Neutrophil (primary cell): ENCODE data around the gene SLC35A5.
A peak's percentile ranks its signal among the peaks of the same experiment; 100 is the strongest.

Experiments used
- H3K27ac ChIP-seq: fragments of 200-600 bp; sonication (generic); 2 replicates; pipeline ENCODE4 v1.5.1; 2016; ENCODE audit warnings: mild to moderate bottlenecking, moderate library complexity
- H3K27me3 ChIP-seq: fragments of 200-600 bp; sonication (generic); 2 replicates; pipeline ENCODE4 v1.6.0; 2016; ENCODE audit warnings: mild to moderate bottlenecking
- H3K36me3 ChIP-seq: fragments of 200-600 bp; sonication (generic); 2 replicates; pipeline ENCODE4 v1.5.1; 2017
- H3K4me1 ChIP-seq, 2 experiments: fragments of 200-600 bp in 1 of 2; sonication (generic) in 1 of 2; 1 replicate in 1 of 2; 2 replicates in 1 of 2; pipeline versions ENCODE4 v1.5.1 to v1.6.1; 2013 to 2016; ENCODE audit warnings: low read depth in 1 of 2, low read length in 1 of 2, mild to moderate bottlenecking in 1 of 2, moderate library complexity in 1 of 2; ENCODE audit not compliant: control insufficient read depth in 1 of 2, insufficient read depth in 1 of 2
- H3K4me3 ChIP-seq, 2 experiments: fragments of 200-600 bp in 1 of 2; sonication (generic) in 1 of 2; 1 replicate in 1 of 2; 2 replicates in 1 of 2; pipeline ENCODE4 v1.5.1; 2013 to 2016; ENCODE audit warnings: low read depth in 1 of 2, low read length in 1 of 2, mild to moderate bottlenecking in 1 of 2, moderate library complexity in 1 of 2
- H3K9me3 ChIP-seq: fragments of 200-600 bp; sonication (generic); 2 replicates; pipeline ENCODE4 v1.5.1; 2016
- CTCF ChIP-seq: fragments of 200-600 bp; sonication (generic); IDR thresholded peaks from 2 replicates; pipeline ENCODE4 v1.5.1; 2016; ENCODE audit warnings: antibody characterized with exemption

Gene SLC35A5

DNA sequence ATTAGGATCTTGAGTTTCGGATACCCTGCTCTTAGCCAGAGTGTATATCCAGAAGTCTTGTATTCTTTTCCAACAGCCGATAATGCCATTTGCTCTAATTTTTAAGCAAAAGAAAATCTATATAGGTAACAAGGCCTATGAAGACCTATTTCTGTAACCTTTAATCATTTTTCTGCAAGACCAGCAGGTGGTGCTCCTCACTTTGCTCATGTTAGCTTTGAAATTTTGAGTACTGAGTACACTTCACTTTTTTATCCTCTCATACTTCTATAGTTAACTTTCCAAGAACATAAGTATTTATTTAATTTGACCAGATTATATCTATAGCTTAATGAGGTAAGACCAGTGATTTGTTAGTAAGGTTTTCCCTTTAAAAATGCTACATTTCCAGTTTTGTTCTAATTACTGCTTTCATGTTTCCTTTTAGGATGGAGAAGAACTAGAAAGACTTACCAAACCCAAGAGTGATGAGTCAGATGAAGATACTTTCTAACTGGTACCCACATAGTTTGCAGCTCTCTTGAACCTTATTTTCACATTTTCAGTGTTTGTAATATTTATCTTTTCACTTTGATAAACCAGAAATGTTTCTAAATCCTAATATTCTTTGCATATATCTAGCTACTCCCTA, 20.5 kb downstream of the SLC35A5 start:
- no peak overlapping the region for H3K4me3 ChIP-seq
- peaks cover 52% of the 10 kb centered on the region for H3K36me3 ChIP-seq
- no peaks in the 10 kb centered on the region for H3K27me3 ChIP-seq
- no peaks in the 10 kb centered on the region for H3K9me3 ChIP-seq
- no peak overlapping the region for H3K27ac ChIP-seq
- no peak for TF ChIP-seq CTCF
- H3K4me1 ChIP-seq = peaks cover 24 to 34% of the 10 kb centered on the region in 2 experiments

DNA sequence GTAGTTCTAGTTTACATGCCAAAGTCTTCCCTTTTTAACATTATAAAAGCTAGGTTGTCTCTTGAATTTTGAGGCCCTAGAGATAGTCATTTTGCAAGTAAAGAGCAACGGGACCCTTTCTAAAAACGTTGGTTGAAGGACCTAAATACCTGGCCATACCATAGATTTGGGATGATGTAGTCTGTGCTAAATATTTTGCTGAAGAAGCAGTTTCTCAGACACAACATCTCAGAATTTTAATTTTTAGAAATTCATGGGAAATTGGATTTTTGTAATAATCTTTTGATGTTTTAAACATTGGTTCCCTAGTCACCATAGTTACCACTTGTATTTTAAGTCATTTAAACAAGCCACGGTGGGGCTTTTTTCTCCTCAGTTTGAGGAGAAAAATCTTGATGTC, 21.3 kb downstream of the SLC35A5 start:
- H3K27me3 ChIP-seq = no peaks in the 10 kb centered on the region

DNA sequence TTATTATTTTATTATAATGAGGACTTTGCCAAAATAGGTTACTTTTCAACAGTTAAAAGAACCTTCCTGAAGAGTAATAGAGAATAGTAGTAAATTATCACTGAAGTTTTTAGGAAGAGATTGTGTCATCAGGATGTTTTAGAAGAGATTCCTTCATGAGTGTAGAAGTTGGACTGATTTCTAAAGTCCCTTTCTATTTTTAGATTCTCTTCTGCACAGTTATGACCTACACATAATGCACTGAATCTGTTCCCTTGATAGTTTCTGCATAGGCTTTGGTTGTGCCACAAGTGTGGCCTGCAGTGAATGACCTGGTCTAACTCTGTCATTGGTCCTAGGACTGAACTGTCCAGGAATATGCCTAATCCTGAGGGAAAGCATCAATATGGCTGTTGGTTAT, 23.9 kb downstream of the SLC35A5 start:
- peaks cover 59% of the 10 kb centered on the region for H3K36me3 ChIP-seq
- H3K4me3 ChIP-seq = no peak overlapping the region
- H3K27me3 ChIP-seq = no peaks in the 10 kb centered on the region
- H3K27ac ChIP-seq = peak overlapping the region; percentile 12
- peaks cover 2 to 8% of the 10 kb centered on the region in 2 experiments for H3K4me1 ChIP-seq
- H3K9me3 ChIP-seq = no peaks in the 10 kb centered on the region
- TF ChIP-seq CTCF = no peak

More for the DNA sequence above, 21.3 kb downstream of the SLC35A5 start:
- H3K4me1 ChIP-seq = peaks cover 24 to 33% of the 10 kb centered on the region in 2 experiments
- no peak for TF ChIP-seq CTCF
- H3K27ac ChIP-seq = no peak overlapping the region
- H3K4me3 ChIP-seq = no peak overlapping the region
- H3K36me3 ChIP-seq = peaks cover 59% of the 10 kb centered on the region
- H3K9me3 ChIP-seq = no peaks in the 10 kb centered on the region

- H3K4me1 ChIP-seq = peaks cover 2 to 9% of the 10 kb centered on the region in 2 experiments
- no peak overlapping the region for H3K4me3 ChIP-seq
- TF ChIP-seq CTCF = no peak
- H3K27me3 ChIP-seq = no peaks in the 10 kb centered on the region
- peaks cover 47% of the 10 kb centered on the region for H3K36me3 ChIP-seq
- H3K9me3 ChIP-seq = no peaks in the 10 kb centered on the region
- H3K27ac ChIP-seq = no peak overlapping the region
Measured at GRCh38 chr3:112587336-112587735, 25.5 kb downstream of the SLC35A5 start.

DNA sequence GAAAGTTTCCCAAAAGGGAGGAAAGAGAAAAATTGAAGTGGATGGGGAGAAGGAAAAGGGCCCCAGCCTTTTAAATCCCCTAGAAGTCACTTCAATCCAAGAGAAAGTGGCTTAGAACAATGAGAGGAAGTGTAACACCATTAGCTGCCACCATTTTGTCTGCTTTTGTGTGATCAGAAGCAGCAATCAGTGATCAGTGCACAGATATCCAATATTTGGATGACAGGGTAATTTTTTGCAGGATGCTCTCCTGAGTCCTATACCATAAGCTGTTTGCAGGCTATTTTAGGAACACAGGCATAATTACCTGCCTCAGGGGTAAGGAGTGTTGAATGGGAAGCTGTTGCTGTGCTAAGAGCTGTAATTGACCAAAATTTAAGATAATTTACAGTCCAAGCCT, 31.4 kb downstream of the SLC35A5 start:
- no peaks in the 10 kb centered on the region for H3K9me3 ChIP-seq
- TF ChIP-seq CTCF = no peak
- peaks cover under 1% of the 10 kb centered on the region for H3K36me3 ChIP-seq
- peak overlapping the region; percentile 46 for H3K27ac ChIP-seq
- H3K4me1 ChIP-seq = peaks cover 6 to 8% of the 10 kb centered on the region in 2 experiments
- H3K4me3 ChIP-seq = no peak overlapping the region
- H3K27me3 ChIP-seq = no peaks in the 10 kb centered on the region
